ENCODE data around the gene KCNE5.
"Not testable (repeated sequence)": the region's sequence is repeated elsewhere in the genome, so short reads cannot be mapped to it uniquely, and the experiment has no call there.

The KCNE5 gene, protein sequence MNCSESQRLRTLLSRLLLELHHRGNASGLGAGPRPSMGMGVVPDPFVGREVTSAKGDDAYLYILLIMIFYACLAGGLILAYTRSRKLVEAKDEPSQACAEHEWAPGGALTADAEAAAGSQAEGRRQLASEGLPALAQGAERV

DNA sequence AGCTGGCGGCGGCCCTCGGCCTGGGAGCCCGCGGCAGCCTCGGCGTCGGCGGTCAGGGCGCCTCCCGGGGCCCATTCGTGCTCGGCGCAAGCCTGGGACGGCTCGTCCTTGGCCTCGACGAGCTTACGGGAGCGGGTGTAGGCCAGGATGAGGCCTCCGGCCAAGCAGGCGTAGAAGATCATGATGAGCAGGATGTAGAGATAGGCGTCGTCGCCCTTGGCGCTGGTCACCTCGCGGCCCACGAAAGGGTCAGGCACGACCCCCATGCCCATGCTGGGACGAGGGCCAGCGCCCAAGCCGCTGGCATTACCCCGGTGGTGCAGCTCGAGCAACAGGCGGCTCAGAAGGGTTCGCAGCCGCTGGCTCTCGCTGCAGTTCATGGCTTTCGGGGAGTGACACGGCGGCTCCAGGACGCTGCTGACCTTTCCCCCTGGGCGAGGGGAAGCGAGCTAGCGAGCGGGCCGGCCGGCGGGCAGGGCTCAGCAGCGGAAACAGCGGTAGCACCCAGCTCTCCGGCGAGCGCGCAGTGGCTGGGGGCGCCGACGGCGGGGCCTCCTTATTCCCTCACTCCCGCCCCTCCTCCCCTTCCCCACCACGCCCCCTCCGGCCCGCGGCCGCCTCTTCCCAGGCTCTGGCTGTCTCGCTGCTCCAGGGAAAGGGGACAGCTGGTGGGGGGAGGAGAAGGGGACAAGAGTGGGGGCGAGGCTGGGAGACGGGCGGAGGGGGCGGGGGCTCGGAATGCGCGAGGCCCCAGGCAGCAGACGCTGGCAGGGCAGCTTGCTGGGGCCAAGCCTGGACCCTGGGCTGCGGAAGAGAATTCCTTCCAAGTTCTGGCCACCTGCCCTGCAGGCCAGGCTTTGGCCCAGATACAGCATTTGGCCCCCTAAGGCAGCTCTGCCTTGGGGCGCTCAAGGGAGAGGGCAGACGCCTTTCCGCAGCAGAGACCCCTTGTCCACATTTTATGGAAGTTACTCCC lies at the start of gene KCNE5:
Gene KCNE5, minus strand, starts transcription at position 532 of the 976 bp plus-strand sequence. Its CDS starts 152 bp downstream, at position 380.
- Histone ChIP-seq H3K4me3 (IDR thresholded peaks at IDR 0.05; ENCODE audit: insufficient read depth, low read depth, low read length) (no peak within 1 kb of the TSS), H3K36me3 (ENCODE audit: insufficient read depth) (no peaks in the 10 kb centered on the region), H3K27ac (no peak within 1 kb of the TSS), H3K27me3 (ENCODE audit: insufficient read depth, low read depth) (no peaks in the 10 kb centered on the region), H3K4me1 (ENCODE audit: low read depth, poor library complexity, severe bottlenecking) (no peaks in the 10 kb centered on the region), H2AFZ (ENCODE audit: low read depth) (no peak within 1 kb of the TSS), H3K9ac (no peak within 1 kb of the TSS), H4K20me1 (ENCODE audit: insufficient read depth) (no peaks in the 10 kb centered on the region), H3K4me2 (no peak within 1 kb of the TSS), H3K79me2 (ENCODE audit: insufficient read depth, low read depth) (no peaks in the 10 kb centered on the region)
- TF ChIP-seq, protein P1, sequence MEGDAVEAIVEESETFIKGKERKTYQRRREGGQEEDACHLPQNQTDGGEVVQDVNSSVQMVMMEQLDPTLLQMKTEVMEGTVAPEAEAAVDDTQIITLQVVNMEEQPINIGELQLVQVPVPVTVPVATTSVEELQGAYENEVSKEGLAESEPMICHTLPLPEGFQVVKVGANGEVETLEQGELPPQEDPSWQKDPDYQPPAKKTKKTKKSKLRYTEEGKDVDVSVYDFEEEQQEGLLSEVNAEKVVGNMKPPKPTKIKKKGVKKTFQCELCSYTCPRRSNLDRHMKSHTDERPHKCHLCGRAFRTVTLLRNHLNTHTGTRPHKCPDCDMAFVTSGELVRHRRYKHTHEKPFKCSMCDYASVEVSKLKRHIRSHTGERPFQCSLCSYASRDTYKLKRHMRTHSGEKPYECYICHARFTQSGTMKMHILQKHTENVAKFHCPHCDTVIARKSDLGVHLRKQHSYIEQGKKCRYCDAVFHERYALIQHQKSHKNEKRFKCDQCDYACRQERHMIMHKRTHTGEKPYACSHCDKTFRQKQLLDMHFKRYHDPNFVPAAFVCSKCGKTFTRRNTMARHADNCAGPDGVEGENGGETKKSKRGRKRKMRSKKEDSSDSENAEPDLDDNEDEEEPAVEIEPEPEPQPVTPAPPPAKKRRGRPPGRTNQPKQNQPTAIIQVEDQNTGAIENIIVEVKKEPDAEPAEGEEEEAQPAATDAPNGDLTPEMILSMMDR (conservative IDR thresholded peaks at IDR 0.05; ENCODE audit: low read depth, low read length), result no peak

DNA sequence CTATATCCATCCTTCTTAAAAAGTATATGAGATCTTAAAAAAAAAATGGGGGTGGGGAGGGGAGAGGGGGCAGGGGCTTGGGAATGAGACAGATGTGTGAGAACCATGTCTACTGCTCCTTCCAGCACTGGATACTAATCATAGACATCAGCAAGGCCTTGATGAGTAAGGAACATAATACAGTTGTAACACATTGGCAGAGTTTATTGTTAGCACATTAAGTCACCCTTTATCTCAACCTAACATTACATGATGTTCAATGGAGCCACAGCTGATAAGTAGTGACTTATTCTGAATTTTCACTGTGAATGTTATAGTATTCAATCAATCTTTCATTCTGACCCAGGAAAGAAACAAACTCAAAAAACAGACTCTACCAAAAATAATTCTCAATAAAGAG lies 47.3 kb upstream of the KCNE5 start:
- no peak overlapping the region for H3K4me2 ChIP-seq
- H3K4me3 ChIP-seq (IDR thresholded peaks at IDR 0.05; ENCODE audit: insufficient read depth, low read depth, low read length), result no peak overlapping the region
- H3K79me2 ChIP-seq (ENCODE audit: insufficient read depth, low read depth), result no peaks in the 10 kb centered on the region
- H3K36me3 ChIP-seq (ENCODE audit: insufficient read depth), result no peaks in the 10 kb centered on the region
- H4K20me1 ChIP-seq (ENCODE audit: insufficient read depth), result no peaks in the 10 kb centered on the region
- TF ChIP-seq, protein P1 (conservative IDR thresholded peaks at IDR 0.05; ENCODE audit: low read depth, low read length), result no peak
- no peak overlapping the region for H2AFZ ChIP-seq (ENCODE audit: low read depth)
- no peaks in the 10 kb centered on the region for H3K27me3 ChIP-seq (ENCODE audit: insufficient read depth, low read depth)
- H3K4me1 ChIP-seq (ENCODE audit: low read depth, poor library complexity, severe bottlenecking), result no peaks in the 10 kb centered on the region
- H3K9ac ChIP-seq, result no peak overlapping the region
- no peak overlapping the region for H3K27ac ChIP-seq

DNA sequence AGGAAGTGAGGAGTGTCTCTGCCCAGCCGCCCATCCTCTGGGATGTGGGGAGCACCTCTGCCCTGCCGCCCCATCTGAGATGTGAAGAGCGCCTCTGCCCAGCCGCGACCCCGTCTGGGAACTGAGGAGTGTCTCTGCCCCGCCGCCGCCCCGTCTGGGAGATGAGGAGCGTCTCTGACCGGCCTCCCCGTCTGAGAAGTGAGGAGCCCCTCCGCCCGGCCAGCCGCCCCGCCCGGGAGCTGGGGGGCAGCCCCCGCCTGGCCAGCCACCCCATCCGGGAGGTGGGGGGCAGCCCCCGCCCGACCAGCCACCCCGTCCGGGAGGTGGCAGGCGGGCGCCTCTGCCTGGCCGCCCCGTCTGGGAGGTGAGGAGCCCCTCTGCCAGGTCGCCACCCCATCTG lies 46.2 kb upstream of the KCNE5 start:
- not testable (repeated sequence) for H3K27me3 ChIP-seq (ENCODE audit: insufficient read depth, low read depth); H3K36me3 ChIP-seq (ENCODE audit: insufficient read depth); H4K20me1 ChIP-seq (ENCODE audit: insufficient read depth)

DNA sequence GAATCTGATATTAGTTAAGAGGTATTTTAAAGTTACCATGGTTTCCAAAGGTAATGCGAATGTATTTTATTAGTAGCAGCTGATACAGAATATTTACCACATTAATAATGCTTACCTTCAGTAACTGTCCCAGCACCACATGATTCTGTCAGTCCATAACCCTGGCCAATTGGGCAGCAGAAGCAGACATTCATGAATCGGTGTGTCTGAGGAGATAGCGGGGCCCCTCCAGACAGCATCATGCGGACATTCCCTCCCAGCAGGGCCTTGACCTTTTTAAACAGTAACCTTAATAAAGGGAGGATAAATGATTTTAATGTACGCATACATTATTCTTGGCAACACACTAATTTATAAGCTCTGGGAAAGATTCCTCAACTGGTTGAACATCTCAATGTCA lies 43.0 kb upstream of the KCNE5 start:
- no peaks in the 10 kb centered on the region for H3K27me3 ChIP-seq (ENCODE audit: insufficient read depth, low read depth)
- no peaks in the 10 kb centered on the region for H3K4me1 ChIP-seq (ENCODE audit: low read depth, poor library complexity, severe bottlenecking)
- no peak overlapping the region for H3K4me3 ChIP-seq (IDR thresholded peaks at IDR 0.05; ENCODE audit: insufficient read depth, low read depth, low read length)
- H3K9ac ChIP-seq, result no peak overlapping the region
- no peaks in the 10 kb centered on the region for H4K20me1 ChIP-seq (ENCODE audit: insufficient read depth)
- H3K27ac ChIP-seq, result no peak overlapping the region
- no peak overlapping the region for H3K4me2 ChIP-seq
- H3K36me3 ChIP-seq (ENCODE audit: insufficient read depth), result no peaks in the 10 kb centered on the region
- H2AFZ ChIP-seq (ENCODE audit: low read depth), result no peak overlapping the region
- TF ChIP-seq, protein P1 (conservative IDR thresholded peaks at IDR 0.05; ENCODE audit: low read depth, low read length), result no peak
- H3K79me2 ChIP-seq (ENCODE audit: insufficient read depth, low read depth), result no peaks in the 10 kb centered on the region

More for the DNA sequence above, 46.2 kb upstream of the KCNE5 start:
- H2AFZ ChIP-seq (ENCODE audit: low read depth); H3K9ac ChIP-seq; H3K4me3 ChIP-seq (IDR thresholded peaks at IDR 0.05; ENCODE audit: insufficient read depth, low read depth, low read length); H3K79me2 ChIP-seq (ENCODE audit: insufficient read depth, low read depth); H3K4me2 ChIP-seq; H3K27ac ChIP-seq; H3K4me1 ChIP-seq (ENCODE audit: low read depth, poor library complexity, severe bottlenecking): not testable (repeated sequence)
